ENCODE measurements around the gene MYL7. TPM values are rescaled to one million over a fixed set of nuclear protein-coding genes. Genes with fewer than 3 reads are reported as not detected.

MYL7 gene
- total and polyA plus RNA-seq, 2 of the 13 experiments (the other 11 are each of a cell fraction or from before 2014, with no cell fraction given): 1.8 TPM; not detected in 1

- TF ChIP-seq CTCF (CRISPR knock-in tag; IDR thresholded peaks at IDR 0.05): no peak
- no peak for TF ChIP-seq PPARG (CRISPR knock-in tag; conservative IDR thresholded peaks at IDR 0.05)
- no peak for TF ChIP-seq STAG1 (CRISPR knock-in tag; IDR thresholded peaks at IDR 0.05)
- no peak for TF ChIP-seq SP4 (CRISPR knock-in tag; IDR thresholded peaks at IDR 0.05)
- no peak for TF ChIP-seq ZNF737 (CRISPR knock-in tag; IDR thresholded peaks at IDR 0.05; ENCODE audit: borderline replicate concordance)
- no peak for TF ChIP-seq LRRFIP1 (CRISPR knock-in tag; conservative IDR thresholded peaks at IDR 0.05)
- no peak for TF ChIP-seq IRF2 (CRISPR knock-in tag; IDR thresholded peaks at IDR 0.05)
- 0 out of 2 replicates have a peak, but pooled peaks have one; percentile 16 for TF ChIP-seq GABPB1 (CRISPR knock-in tag; IDR thresholded peaks at IDR 0.05)
- peak; percentile 65 for TF ChIP-seq SP2 (CRISPR knock-in tag; IDR thresholded peaks at IDR 0.05)
- TF ChIP-seq SALL1 (CRISPR knock-in tag; IDR thresholded peaks at IDR 0.05): 0 out of 2 replicates have a peak, but pooled peaks have one; percentile 17
- no peak for TF ChIP-seq ZNF468 (CRISPR knock-in tag; IDR thresholded peaks at IDR 0.05)
- TF ChIP-seq HOXD1 (CRISPR knock-in tag; IDR thresholded peaks at IDR 0.05): no peak
- peak; percentile 29; the same call in 1 of the 2 replicates for TF ChIP-seq PRDM10 (CRISPR knock-in tag; IDR thresholded peaks at IDR 0.05; ENCODE audit: low read depth)
- no peak for TF ChIP-seq EED (CRISPR knock-in tag; IDR thresholded peaks at IDR 0.05)
- TF ChIP-seq DZIP1 (CRISPR knock-in tag; IDR thresholded peaks at IDR 0.05): no peak
- TF ChIP-seq ZNF570 (CRISPR knock-in tag; IDR thresholded peaks at IDR 0.05; ENCODE audit: borderline replicate concordance): no peak
- no peak for TF ChIP-seq ZFX (CRISPR knock-in tag; IDR thresholded peaks at IDR 0.05; ENCODE audit: low read depth)
- TF ChIP-seq THYN1 (CRISPR knock-in tag; IDR thresholded peaks at IDR 0.05; ENCODE audit: borderline replicate concordance, low read depth): no peak
Measured at GRCh38 chr7:44093102-44093641, 48.0 kb downstream of the MYL7 start (continued).
